ENCODE data around the gene MRPS9.

GRCh38 chr2:105068875-105069274, 31.0 kb downstream of the MRPS9 start:
- TF ChIP-seq CTCF (IDR thresholded peaks at IDR 0.05; ENCODE audit: low read length): no peak
- no peak for TF ChIP-seq EZH2 (IDR thresholded peaks at IDR 0.05; ENCODE audit: borderline replicate concordance, low read length)

Measured in OCI-LY1 (cell line).